ENCODE results near the gene FAM53B. TPM values are rescaled to one million over a fixed set of nuclear protein-coding genes. Genes with fewer than 3 reads are reported as not detected.

The FAM53B gene
- polyA plus RNA-seq, 1 of the 3 experiments (the other 2 are of a cell fraction): 5.6 TPM

DNA sequence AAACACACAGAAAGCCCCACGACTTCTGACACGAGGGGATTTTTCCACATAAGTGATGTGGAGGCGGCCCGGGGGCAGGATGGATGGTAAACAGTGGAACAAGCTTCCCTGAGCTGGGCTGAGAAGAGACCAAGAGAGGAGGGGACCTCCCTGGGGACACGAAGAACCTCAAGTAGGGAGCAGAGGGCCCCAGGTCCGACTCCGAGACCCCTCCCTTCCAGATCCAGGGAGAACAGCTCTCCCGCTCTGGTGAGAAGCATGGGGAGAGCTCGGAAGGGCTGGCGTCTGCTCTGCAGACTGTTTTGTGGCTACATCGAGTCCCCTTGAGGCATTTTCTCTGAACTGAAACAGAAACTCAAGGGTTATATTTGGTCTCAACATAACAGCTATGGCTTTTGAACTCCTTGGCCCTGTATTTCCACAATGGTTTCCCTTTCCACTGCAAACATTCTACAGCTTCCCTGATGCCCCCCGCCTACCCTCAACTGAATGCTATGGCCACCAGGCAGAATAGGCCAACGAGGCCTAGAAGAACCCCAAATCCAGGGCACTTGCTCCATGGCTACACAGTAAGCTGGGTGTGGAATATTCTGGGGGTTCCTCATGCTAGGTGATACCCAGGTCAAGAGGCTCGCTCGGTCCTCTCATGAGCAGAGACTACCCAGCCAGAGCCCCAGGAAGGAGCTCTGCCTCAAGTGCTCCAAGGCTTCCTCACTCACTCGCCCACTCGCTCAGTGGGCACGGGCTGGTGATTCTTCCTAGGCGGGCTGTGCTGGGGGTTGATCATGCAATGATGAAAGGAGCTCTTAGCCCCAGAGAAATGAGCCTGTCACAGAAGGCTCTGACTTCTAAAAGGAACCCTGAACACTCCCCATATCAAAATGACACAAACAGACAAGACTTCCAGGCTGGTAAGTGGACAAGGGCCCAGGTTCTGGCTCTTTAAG, 47.5 kb downstream of the FAM53B start:
- H3K4me1 ChIP-seq (ENCODE audit: control insufficient read depth in 1 of 2, insufficient read depth in 2 of 2, low read depth in 1 of 2, low read length in 1 of 2): peaks cover 0 to 28% of the 10 kb centered on the region in 2 experiments; a peak in 1 of 4 replicates
- POLR2A ChIA-PET: interaction anchor here (0.6 kb wide), 1 partner anchor 24 kb away, joined by 3 read pairs; no protein-coding TSS in a partner anchor
- 83% methylated on average over 13 of the region's 19 CpGs for WGBS (ENCODE audit: low lambda C conversion rate)

GRCh38 chr10:124695259-124695658, 48.9 kb downstream of the FAM53B start:
- Histone ChIP-seq H3K9ac (no peak overlapping the region), H3K4me2 (no peak overlapping the region), H3F3A (replicated peaks; ENCODE audit: insufficient read depth) (no peaks in the 10 kb centered on the region), H2AFZ (ENCODE audit: low read depth) (no peak overlapping the region), H3K27ac (ENCODE audit: low read depth in 2 of 2, low read length in 1 of 2) (no peak overlapping the region), H3K9me3 (no peaks in the 10 kb centered on the region), H3K27me3 (ENCODE audit: insufficient read depth) (no peaks in the 10 kb centered on the region), H3K36me3 (replicated peaks in 1 of 2; ENCODE audit: control insufficient read depth in 1 of 2, insufficient read depth in 2 of 2, low read length in 1 of 2) (peaks cover 0 to 22% of the 10 kb centered on the region in 2 experiments), H3K4me1 (ENCODE audit: control insufficient read depth in 1 of 2, insufficient read depth in 2 of 2, low read depth in 1 of 2, low read length in 1 of 2) (peaks cover 0 to 14% of the 10 kb centered on the region in 2 experiments; a peak in 1 of 4 replicates), H3K9me2 (no peaks in the 10 kb centered on the region), H4K20me1 (ENCODE audit: insufficient read depth) (no peaks in the 10 kb centered on the region), H3K79me2 (ENCODE audit: insufficient read depth) (no peaks in the 10 kb centered on the region), H3K4me3 (ENCODE audit: low read depth in 2 of 2, low read length in 1 of 2) (no peak overlapping the region)
- ChIA-PET CTCF (no interaction called here), POLR2A (no interaction called here)
- no peak for TF ChIP-seq JUND (IDR thresholded peaks at IDR 0.05)
- no peak for TF ChIP-seq RFX5 (IDR thresholded peaks at IDR 0.05; ENCODE audit: low read length)
- TF ChIP-seq TCF12 (IDR thresholded peaks at IDR 0.05): no peak
- DNase-seq: no peak
- WGBS (ENCODE audit: low lambda C conversion rate): 97% methylated on average over 3 of the region's 3 CpGs

More for the DNA sequence above, 47.5 kb downstream of the FAM53B start:
- no peak overlapping the region for H3K4me3 ChIP-seq (ENCODE audit: low read depth in 2 of 2, low read length in 1 of 2)
- H3K9me2 ChIP-seq: no peaks in the 10 kb centered on the region
- no peaks in the 10 kb centered on the region for H3K27me3 ChIP-seq (ENCODE audit: insufficient read depth)
- H3K4me2 ChIP-seq: no peak overlapping the region
- H3K36me3 ChIP-seq (replicated peaks in 1 of 2; ENCODE audit: control insufficient read depth in 1 of 2, insufficient read depth in 2 of 2, low read length in 1 of 2): peaks cover 0 to 20% of the 10 kb centered on the region in 2 experiments
- no peaks in the 10 kb centered on the region for H3K9me3 ChIP-seq
- no peaks in the 10 kb centered on the region for H3F3A ChIP-seq (replicated peaks; ENCODE audit: insufficient read depth)
- no peak overlapping the region; a peak in 1 of 4 replicates for H3K27ac ChIP-seq (ENCODE audit: low read depth in 2 of 2, low read length in 1 of 2)
- H3K9ac ChIP-seq: no peak overlapping the region
- CTCF ChIA-PET: interaction anchor here (1.3 to 2.2 kb wide), 3 partner anchors 12 to 149 kb away, joined by 3 to 9 read pairs (median 4); no protein-coding TSS in a partner anchor
- no peaks in the 10 kb centered on the region for H3K79me2 ChIP-seq (ENCODE audit: insufficient read depth)
- DNase-seq: no peak
- TF ChIP-seq CHD2 (IDR thresholded peaks at IDR 0.05; ENCODE audit: low read length, partially characterized antibody) (no peak), ZBTB33 (IDR thresholded peaks at IDR 0.05; ENCODE audit: borderline replicate concordance, low read depth) (no peak), GABPA (IDR thresholded peaks at IDR 0.05; ENCODE audit: low read depth) (no peak)
- TF ChIP-seq, protein P1, sequence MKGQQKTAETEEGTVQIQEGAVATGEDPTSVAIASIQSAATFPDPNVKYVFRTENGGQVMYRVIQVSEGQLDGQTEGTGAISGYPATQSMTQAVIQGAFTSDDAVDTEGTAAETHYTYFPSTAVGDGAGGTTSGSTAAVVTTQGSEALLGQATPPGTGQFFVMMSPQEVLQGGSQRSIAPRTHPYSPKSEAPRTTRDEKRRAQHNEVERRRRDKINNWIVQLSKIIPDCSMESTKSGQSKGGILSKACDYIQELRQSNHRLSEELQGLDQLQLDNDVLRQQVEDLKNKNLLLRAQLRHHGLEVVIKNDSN (IDR thresholded peaks at IDR 0.05; ENCODE audit: borderline replicate concordance, low read depth): no peak
- no peak overlapping the region for H2AFZ ChIP-seq (ENCODE audit: low read depth)
- no peaks in the 10 kb centered on the region for H4K20me1 ChIP-seq (ENCODE audit: insufficient read depth)
